ENCODE measurements around the gene GOLGA2. TPM values are rescaled to one million over a fixed set of nuclear protein-coding genes. Genes with fewer than 3 reads are reported as not detected.

The GOLGA2 gene
- total and polyA plus RNA-seq, 12 donors: 35.8 to 221 (median 85.6) TPM

DNA sequence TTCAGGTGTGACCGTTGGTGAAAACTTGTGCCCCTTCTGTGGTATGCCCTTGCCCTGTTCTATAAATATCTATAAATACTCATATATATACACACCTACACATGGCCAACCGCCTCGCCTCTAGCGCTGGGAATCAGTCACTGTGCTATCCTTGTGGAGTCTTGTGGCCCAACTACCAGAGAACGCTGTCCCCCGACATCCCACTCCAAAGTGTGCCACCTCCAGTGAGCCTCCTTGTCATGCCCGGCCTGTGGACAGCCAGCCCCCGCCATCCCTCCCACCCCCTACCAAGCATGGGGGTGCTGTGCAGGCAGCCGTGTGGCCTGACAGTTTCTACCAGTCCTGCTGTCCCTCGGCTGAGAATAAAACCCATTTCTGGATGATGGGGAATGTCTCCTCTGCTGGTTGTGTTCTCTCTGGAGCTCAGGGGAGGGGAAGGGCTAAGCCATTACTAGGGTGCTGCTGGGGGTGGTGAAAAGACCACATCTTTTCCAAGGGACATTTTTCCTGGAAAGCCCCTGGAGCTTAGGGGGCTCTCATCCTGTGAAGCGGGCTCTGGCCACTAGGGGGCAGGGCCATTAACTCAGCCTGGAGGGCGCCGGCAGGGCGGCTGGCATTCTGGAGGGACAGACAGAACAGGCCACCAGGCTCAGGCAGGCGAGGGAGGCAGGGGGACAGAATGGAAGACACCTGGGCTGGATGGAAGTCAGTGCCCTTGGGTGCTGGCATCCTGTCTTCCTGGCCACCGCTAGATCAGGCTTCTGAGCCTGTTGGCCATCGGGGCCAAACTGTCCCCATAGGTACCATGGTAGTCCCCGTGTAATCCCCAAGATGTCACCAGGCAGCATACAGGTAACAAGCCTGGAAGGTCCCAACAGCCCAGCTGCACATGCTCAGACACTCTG lies 20.7 kb downstream of the GOLGA2 start:
- DNase-seq: peak; percentile 55 to 79 (median 68)
- intact Hi-C loops (cut with DNase I): no loop called here
- Histone ChIP-seq H3K4me3 (no peak overlapping the region), H3K4me1 (replicated peaks in 1 of 2) (peaks cover 7 to 13% of the 10 kb centered on the region in 2 donors), H3K27ac (no peak overlapping the region), H3K9me3 (replicated peaks in 1 of 3) (no peaks in the 10 kb centered on the region), H3K27me3 (no peaks in the 10 kb centered on the region), H3K36me3 (replicated peaks in 1 of 2) (peaks cover 0 to 41% of the 10 kb centered on the region in 2 donors)
- TF ChIP-seq, protein P1, sequence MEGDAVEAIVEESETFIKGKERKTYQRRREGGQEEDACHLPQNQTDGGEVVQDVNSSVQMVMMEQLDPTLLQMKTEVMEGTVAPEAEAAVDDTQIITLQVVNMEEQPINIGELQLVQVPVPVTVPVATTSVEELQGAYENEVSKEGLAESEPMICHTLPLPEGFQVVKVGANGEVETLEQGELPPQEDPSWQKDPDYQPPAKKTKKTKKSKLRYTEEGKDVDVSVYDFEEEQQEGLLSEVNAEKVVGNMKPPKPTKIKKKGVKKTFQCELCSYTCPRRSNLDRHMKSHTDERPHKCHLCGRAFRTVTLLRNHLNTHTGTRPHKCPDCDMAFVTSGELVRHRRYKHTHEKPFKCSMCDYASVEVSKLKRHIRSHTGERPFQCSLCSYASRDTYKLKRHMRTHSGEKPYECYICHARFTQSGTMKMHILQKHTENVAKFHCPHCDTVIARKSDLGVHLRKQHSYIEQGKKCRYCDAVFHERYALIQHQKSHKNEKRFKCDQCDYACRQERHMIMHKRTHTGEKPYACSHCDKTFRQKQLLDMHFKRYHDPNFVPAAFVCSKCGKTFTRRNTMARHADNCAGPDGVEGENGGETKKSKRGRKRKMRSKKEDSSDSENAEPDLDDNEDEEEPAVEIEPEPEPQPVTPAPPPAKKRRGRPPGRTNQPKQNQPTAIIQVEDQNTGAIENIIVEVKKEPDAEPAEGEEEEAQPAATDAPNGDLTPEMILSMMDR (IDR thresholded peaks at IDR 0.05): peak; percentile 51 to 78 (median 72)
- TF ChIP-seq POLR2A (IDR thresholded peaks at IDR 0.05): no peak
- WGBS, 4 donors: 64 to 79% (median 68%) methylated on average over 11 to 18 of the region's 18 CpGs

DNA sequence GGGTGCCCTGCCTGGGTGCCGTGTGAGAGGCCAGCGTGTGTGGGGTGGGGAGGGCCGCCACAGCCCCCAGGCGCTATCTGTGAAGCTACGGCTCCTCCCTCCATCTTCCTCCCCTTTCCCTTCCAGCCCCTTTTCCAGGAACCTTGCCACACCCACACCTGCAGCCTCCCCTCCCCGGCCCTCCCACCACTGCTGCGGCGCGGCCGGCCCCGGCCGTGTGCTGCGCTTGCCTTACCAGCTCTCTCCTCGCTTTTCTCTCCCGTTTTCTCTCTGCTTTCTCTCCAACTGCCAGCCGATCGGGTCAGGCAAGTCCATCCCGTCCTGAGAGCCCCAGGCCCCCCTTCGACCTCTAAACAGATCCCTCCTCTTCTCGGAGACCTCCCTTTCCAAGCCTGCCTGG lies 21.4 kb downstream of the GOLGA2 start:
- no peak for DNase-seq
- Histone ChIP-seq H3K27me3 (no peaks in the 10 kb centered on the region), H3K4me1 (replicated peaks in 1 of 2) (peaks cover 7 to 13% of the 10 kb centered on the region in 2 donors), H3K9me3 (replicated peaks in 1 of 3) (no peaks in the 10 kb centered on the region), H3K4me3 (no peak overlapping the region), H3K27ac (no peak overlapping the region), H3K36me3 (replicated peaks in 1 of 2) (peaks cover 0 to 34% of the 10 kb centered on the region in 2 donors)
- no peak for TF ChIP-seq POLR2A (IDR thresholded peaks at IDR 0.05)
- 85 to 93% (median 89%) methylated on average over 17 to 20 of the region's 20 CpGs for WGBS, 4 donors
- intact Hi-C loops (cut with DNase I): no loop called here

DNA sequence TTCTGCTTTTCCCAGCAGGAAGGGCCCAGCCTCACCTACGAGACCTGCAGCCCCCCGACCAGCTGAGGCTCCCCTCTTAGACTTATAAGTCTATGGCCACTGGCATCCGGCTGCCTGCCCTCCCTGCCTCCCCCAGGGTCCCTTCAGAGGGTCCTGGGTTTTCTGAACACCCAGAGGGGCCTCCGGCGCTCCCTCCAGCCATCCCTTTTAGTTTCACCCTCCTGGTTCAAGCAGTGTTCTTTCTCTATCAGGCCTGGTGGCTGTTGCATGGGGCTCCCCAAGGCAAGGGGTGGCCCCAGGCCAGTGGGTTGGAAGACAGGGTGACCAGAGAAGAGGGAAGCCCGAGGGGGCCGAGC lies 21.8 kb downstream of the GOLGA2 start:
- WGBS, 4 donors: 82 to 91% (median 85%) methylated on average over 5 to 7 of the region's 7 CpGs
- peaks cover 0 to 30% of the 10 kb centered on the region in 2 donors for H3K36me3 ChIP-seq (replicated peaks in 1 of 2)
- peaks cover 7 to 13% of the 10 kb centered on the region in 2 donors for H3K4me1 ChIP-seq (replicated peaks in 1 of 2)
- H3K4me3 ChIP-seq: no peak overlapping the region
- peak overlapping the region in 2 of 5 donors; percentile 3 to 80 for H3K27ac ChIP-seq
- H3K9me3 ChIP-seq (replicated peaks in 1 of 3): no peaks in the 10 kb centered on the region
- no peaks in the 10 kb centered on the region for H3K27me3 ChIP-seq
- no peak for DNase-seq
- TF ChIP-seq, protein P1 (IDR thresholded peaks at IDR 0.05): no peak
- no peak for TF ChIP-seq POLR2A (IDR thresholded peaks at IDR 0.05)
- intact Hi-C loops (cut with DNase I): no loop called here

DNA sequence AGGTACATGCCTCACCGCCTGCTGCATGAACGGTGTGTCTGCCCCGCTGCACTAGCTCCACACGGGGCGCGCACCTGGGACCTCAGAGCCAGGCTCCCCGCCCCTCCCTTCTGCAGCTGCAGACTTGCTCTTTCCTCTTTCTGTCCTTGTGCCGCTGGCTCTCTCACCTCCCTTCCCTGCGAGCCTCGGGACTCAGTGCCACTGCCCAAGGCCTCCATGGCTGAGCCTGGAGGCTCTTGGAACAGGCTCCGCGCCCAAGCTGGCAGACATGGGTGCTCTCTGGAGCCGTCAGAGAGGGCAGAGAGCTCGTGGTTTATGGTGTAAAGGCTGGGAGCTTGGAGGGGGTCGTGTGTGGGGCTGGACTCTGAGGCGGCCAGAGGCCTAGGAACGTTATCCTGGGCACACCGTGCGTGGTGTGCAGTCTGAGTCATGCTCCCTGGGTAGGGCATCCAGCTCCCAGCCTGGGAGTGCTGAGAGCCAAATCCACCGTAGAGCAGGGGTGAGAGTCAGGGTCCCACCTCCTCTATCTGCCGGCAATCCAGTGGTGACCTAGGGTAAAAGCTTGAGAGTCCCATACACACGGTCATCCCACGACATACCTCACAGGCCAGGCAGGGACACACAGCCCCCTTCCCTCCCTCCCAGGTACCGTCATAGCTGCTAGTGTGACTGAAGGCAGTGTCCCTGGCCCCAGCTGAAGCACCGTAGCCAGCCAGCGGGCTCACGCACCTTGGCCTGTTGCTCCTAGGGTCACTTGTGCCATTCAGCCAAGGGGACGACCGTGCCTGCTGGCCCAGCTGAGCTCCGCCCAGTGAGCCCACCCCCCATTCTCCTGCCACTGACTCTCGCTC lies 22.4 kb downstream of the GOLGA2 start:
- DNase-seq: peak in 6 of 7 donors; percentile 47 to 66 (median 62)
- H3K27ac ChIP-seq: peak overlapping the region in 3 of 5 donors; percentile 3 to 80 (median 64)
- peaks cover 0 to 24% of the 10 kb centered on the region in 2 donors for H3K36me3 ChIP-seq (replicated peaks in 1 of 2)
- H3K9me3 ChIP-seq (replicated peaks in 1 of 3): no peaks in the 10 kb centered on the region
- H3K4me1 ChIP-seq (replicated peaks in 1 of 2): peaks cover 7 to 13% of the 10 kb centered on the region in 2 donors
- no peak overlapping the region for H3K4me3 ChIP-seq
- intact Hi-C loops (cut with DNase I): no loop called here
- H3K27me3 ChIP-seq: no peaks in the 10 kb centered on the region
- TF ChIP-seq POLR2A (IDR thresholded peaks at IDR 0.05): peak in 1 of 2 donors; percentile 39
- TF ChIP-seq, protein P1 (IDR thresholded peaks at IDR 0.05): no peak
- 51 to 57% (median 55%) methylated on average over 14 to 31 of the region's 31 CpGs for WGBS, 4 donors
